Activated naive CD4-positive, alpha-beta T cell treated with anti-CD3 and anti-CD28 coated beads for 36 hours (primary cell): Measurements from ENCODE around the gene AKT3. TPM values are rescaled to one million over a fixed set of nuclear protein-coding genes. Genes with fewer than 3 reads are reported as not detected.
"Not testable (repeated sequence)": the region's sequence is repeated elsewhere in the genome, so short reads cannot be mapped to it uniquely, and the experiment has no call there.

ENCODE experiments used
- CTCF ChIA-PET: fragments of 350-600 bp; sonication (Branson Sonifier 250); formaldehyde crosslinking; loops from one replicate; lab custom pipeline; 2021; ENCODE audit warnings: antibody characterized with exemption; lab: Charles Lee
- DNase-seq: peaks from one replicate; pipeline ENCODE4 v3.0.0-alpha.2; 2020
- H3K27ac Mint-ChIP-seq: one replicate; pipeline ENCODE4 v1.8.0; 2021; ENCODE audit warnings: mild to moderate bottlenecking, mixed read lengths
- H3K27me3 Mint-ChIP-seq: one replicate; pipeline ENCODE4 v1.8.0; 2021; ENCODE audit warnings: low read depth, mixed read lengths
- H3K36me3 Mint-ChIP-seq: one replicate; pipeline ENCODE4 v1.8.0; 2021; ENCODE audit warnings: low read depth, mixed read lengths
- H3K4me1 Mint-ChIP-seq: one replicate; pipeline ENCODE4 v1.8.0; 2021; ENCODE audit warnings: low read depth, mixed read lengths
- H3K4me3 Mint-ChIP-seq: one replicate; pipeline ENCODE4 v1.8.0; 2021; ENCODE audit warnings: mild to moderate bottlenecking, moderate library complexity, mixed read lengths
- H3K9me3 Mint-ChIP-seq: one replicate; pipeline ENCODE4 v1.8.0; 2021; ENCODE audit warnings: mixed read lengths
- intact Hi-C: fragments of 100-400 bp; cut with micrococcal nuclease; formaldehyde crosslinking; loops from one replicate; pipeline ENCODE4 v1.15.1; 2023
- total RNA-seq, 2 experiments: library from RNA; stranded (reverse); gene quantifications; one replicate each; pipeline ENCODE4 v1.2.3, GENCODE V29; 2021

The AKT3 gene
- 10 to 100 TPM; 19.1 to 21.5 TPM for total RNA-seq

- no peaks in the 10 kb centered on the region for H3K36me3 Mint-ChIP-seq
- CTCF ChIA-PET, result no interaction called here
- H3K9me3 Mint-ChIP-seq, result no peaks in the 10 kb centered on the region
- H3K27ac Mint-ChIP-seq, result peak within 1 kb of the TSS; percentile 91
- intact Hi-C loops, result loop anchor here (1.0 to 2.0 kb wide), 7 partner anchors 67 to 803 kb away; partner anchors contain the start of genes CEP170 and DESI2
- no peak for DNase-seq
- peaks cover 7% of the 10 kb centered on the region for H3K27me3 Mint-ChIP-seq
- H3K4me1 Mint-ChIP-seq, result peaks cover 30% of the 10 kb centered on the region
- peak within 1 kb of the TSS; percentile 87 for H3K4me3 Mint-ChIP-seq
These were observed at the start of gene AKT3 for GRCh38 chr1:243850202-243850451. AKT3 (minus strand) TSS chr1:243850243; CDS start chr1:243843170, 7,073 bp downstream.

- CTCF ChIA-PET, result no interaction called here
These were observed 48.2 kb upstream of the AKT3 start for GRCh38 chr1:243898278-243898677.

GRCh38 chr1:243896313-243896712 lies 46.3 kb upstream of the AKT3 start:
- intact Hi-C loops, result no loop called here
- no peak overlapping the region for H3K27ac Mint-ChIP-seq

More at GRCh38 chr1:243898278-243898677, 48.2 kb upstream of the AKT3 start:
- Mint-ChIP-seq H3K4me3 (no peak overlapping the region), H3K9me3 (no peaks in the 10 kb centered on the region), H3K36me3 (no peaks in the 10 kb centered on the region), H3K27ac (no peak overlapping the region), H3K27me3 (peaks cover 2% of the 10 kb centered on the region), H3K4me1 (no peaks in the 10 kb centered on the region)
- intact Hi-C loops, result no loop called here
- DNase-seq, result no peak

GRCh38 chr1:243892456-243892855 lies 42.4 kb upstream of the AKT3 start:
- no peak for DNase-seq
- Mint-ChIP-seq H3K27me3 (peaks cover 2% of the 10 kb centered on the region), H3K36me3 (no peaks in the 10 kb centered on the region), H3K4me3 (no peak overlapping the region), H3K27ac (no peak overlapping the region), H3K4me1 (no peaks in the 10 kb centered on the region), H3K9me3 (no peaks in the 10 kb centered on the region)
- intact Hi-C loops, result no loop called here
- CTCF ChIA-PET, result interaction anchor here (0.7 kb wide), 1 partner anchor 11 kb away, joined by 3 read pairs; no protein-coding TSS in a partner anchor

More at GRCh38 chr1:243896313-243896712, 46.3 kb upstream of the AKT3 start:
- Mint-ChIP-seq H3K9me3 (no peaks in the 10 kb centered on the region), H3K4me1 (no peaks in the 10 kb centered on the region), H3K27me3 (peaks cover 2% of the 10 kb centered on the region), H3K36me3 (no peaks in the 10 kb centered on the region), H3K4me3 (no peak overlapping the region)
- CTCF ChIA-PET, result no interaction called here
- no peak for DNase-seq

GRCh38 chr1:243890576-243890975 lies 40.5 kb upstream of the AKT3 start:
- H3K27me3 Mint-ChIP-seq, result no peaks in the 10 kb centered on the region
- no peak overlapping the region for H3K27ac Mint-ChIP-seq
- H3K4me3 Mint-ChIP-seq, result no peak overlapping the region
- H3K4me1 Mint-ChIP-seq, result no peaks in the 10 kb centered on the region
- DNase-seq, result no peak
- CTCF ChIA-PET, result no interaction called here
- no peaks in the 10 kb centered on the region for H3K36me3 Mint-ChIP-seq
- H3K9me3 Mint-ChIP-seq, result no peaks in the 10 kb centered on the region
- intact Hi-C loops, result no loop called here

GRCh38 chr1:243885806-243886205 lies 35.8 kb upstream of the AKT3 start:
- intact Hi-C loops, result no loop called here
- H3K27ac Mint-ChIP-seq, result no peak overlapping the region
- CTCF ChIA-PET, result interaction anchor here (1.4 kb wide), 1 partner anchor 8 kb away, joined by 3 read pairs; no protein-coding TSS in a partner anchor
- H3K36me3 Mint-ChIP-seq, result no peaks in the 10 kb centered on the region
- peaks cover 3% of the 10 kb centered on the region for H3K27me3 Mint-ChIP-seq
- no peaks in the 10 kb centered on the region for H3K4me1 Mint-ChIP-seq
- no peaks in the 10 kb centered on the region for H3K9me3 Mint-ChIP-seq
- DNase-seq, result no peak
- H3K4me3 Mint-ChIP-seq, result no peak overlapping the region

GRCh38 chr1:243884603-243885002 lies 34.6 kb upstream of the AKT3 start:
- Mint-ChIP-seq H3K4me3 (no peak overlapping the region), H3K27ac (no peak overlapping the region), H3K9me3 (no peaks in the 10 kb centered on the region), H3K36me3 (no peaks in the 10 kb centered on the region), H3K4me1 (no peaks in the 10 kb centered on the region), H3K27me3 (peaks cover 3% of the 10 kb centered on the region)
- CTCF ChIA-PET, result interaction anchor here (1.4 kb wide), 1 partner anchor 9 kb away, joined by 3 read pairs; no protein-coding TSS in a partner anchor
- DNase-seq, result no peak
- intact Hi-C loops, result no loop called here

GRCh38 chr1:243883551-243883950 lies 33.5 kb upstream of the AKT3 start:
- no peak overlapping the region for H3K27ac Mint-ChIP-seq

GRCh38 chr1:243882276-243882675 lies 32.2 kb upstream of the AKT3 start:
- no peak overlapping the region for H3K4me3 Mint-ChIP-seq
- H3K4me1 Mint-ChIP-seq, result no peaks in the 10 kb centered on the region
- intact Hi-C loops, result no loop called here
- H3K36me3 Mint-ChIP-seq, result no peaks in the 10 kb centered on the region
- peaks cover 3% of the 10 kb centered on the region for H3K27me3 Mint-ChIP-seq
- CTCF ChIA-PET, result no interaction called here
- H3K9me3 Mint-ChIP-seq, result no peaks in the 10 kb centered on the region
- no peak for DNase-seq
- H3K27ac Mint-ChIP-seq, result no peak overlapping the region

More at GRCh38 chr1:243883551-243883950, 33.5 kb upstream of the AKT3 start:
- no peaks in the 10 kb centered on the region for H3K9me3 Mint-ChIP-seq
- H3K27me3 Mint-ChIP-seq, result peaks cover 3% of the 10 kb centered on the region
- intact Hi-C loops, result no loop called here
- H3K4me1 Mint-ChIP-seq, result no peaks in the 10 kb centered on the region
- no peak overlapping the region for H3K4me3 Mint-ChIP-seq
- H3K36me3 Mint-ChIP-seq, result no peaks in the 10 kb centered on the region
- CTCF ChIA-PET, result no interaction called here
- no peak for DNase-seq

GRCh38 chr1:243877058-243877457 lies 27.0 kb upstream of the AKT3 start:
- not testable (repeated sequence) for DNase-seq, H3K36me3 Mint-ChIP-seq

GRCh38 chr1:243855616-243856318 lies 5.7 kb upstream of the AKT3 start:
- H3K9me3 Mint-ChIP-seq, result no peaks in the 10 kb centered on the region
- no peak overlapping the region for H3K27ac Mint-ChIP-seq
- H3K27me3 Mint-ChIP-seq, result peaks cover 12% of the 10 kb centered on the region
- H3K4me1 Mint-ChIP-seq, result peaks cover 13% of the 10 kb centered on the region
- intact Hi-C loops, result no loop called here
- H3K36me3 Mint-ChIP-seq, result no peaks in the 10 kb centered on the region
- H3K4me3 Mint-ChIP-seq, result no peak overlapping the region
- CTCF ChIA-PET, result no interaction called here
- no peak for DNase-seq

More at GRCh38 chr1:243877058-243877457, 27.0 kb upstream of the AKT3 start:
- peaks cover 11% of the 10 kb centered on the region for H3K9me3 Mint-ChIP-seq
- H3K4me1 Mint-ChIP-seq, H3K4me3 Mint-ChIP-seq, intact Hi-C loops, H3K27ac Mint-ChIP-seq, CTCF ChIA-PET, H3K27me3 Mint-ChIP-seq: not testable (repeated sequence)

GRCh38 chr1:243851765-243852164 lies 1.7 kb upstream of the AKT3 start:
- intact Hi-C loops, result loop anchor here (1.0 to 2.0 kb wide), 4 partner anchors 65 to 801 kb away; partner anchors contain the start of gene DESI2
- CTCF ChIA-PET, result no interaction called here
- H3K36me3 Mint-ChIP-seq, result no peaks in the 10 kb centered on the region
- peaks cover 7% of the 10 kb centered on the region for H3K27me3 Mint-ChIP-seq
- peak overlapping the region; percentile 81 for H3K27ac Mint-ChIP-seq
- peaks cover 23% of the 10 kb centered on the region for H3K4me1 Mint-ChIP-seq
- no peaks in the 10 kb centered on the region for H3K9me3 Mint-ChIP-seq
- H3K4me3 Mint-ChIP-seq, result peak overlapping the region; percentile 80
- DNase-seq, result no peak

GRCh38 chr1:243851257-243851756 lies 1.3 kb upstream of the AKT3 start:
- no peak for DNase-seq
- Mint-ChIP-seq H3K4me1 (peaks cover 28% of the 10 kb centered on the region), H3K27me3 (peaks cover 7% of the 10 kb centered on the region), H3K9me3 (no peaks in the 10 kb centered on the region), H3K36me3 (no peaks in the 10 kb centered on the region), H3K27ac (peak overlapping the region; percentile 81), H3K4me3 (peak overlapping the region; percentile 80)
- CTCF ChIA-PET, result no interaction called here
- intact Hi-C loops, result loop anchor here (1.0 to 2.0 kb wide), 4 partner anchors 65 to 801 kb away; partner anchors contain the start of gene DESI2
